HG02623 (cell line): Measurements from ENCODE around the gene SGPP2.
"Not testable (repeated sequence)": the region's sequence is repeated elsewhere in the genome, so short reads cannot be mapped to it uniquely, and the experiment has no call there.

Experiments
- ATAC-seq: cut with Tn5 transposase; IDR thresholded peaks from one replicate; pipeline ENCODE4 v1.9.1; 2021; ENCODE audit warnings: moderate library complexity; ENCODE audit not compliant: unreplicated experiment

Gene SGPP2

GRCh38 chr2:222572264-222572721 lies 147.9 kb downstream of the SGPP2 start:
- ATAC-seq: no peak

GRCh38 chr2:222572751-222573174 lies 148.4 kb downstream of the SGPP2 start:
- no peak for ATAC-seq

GRCh38 chr2:222575618-222576017 lies 151.3 kb downstream of the SGPP2 start:
- ATAC-seq: no peak

GRCh38 chr2:222576171-222577081 lies 152.1 kb downstream of the SGPP2 start:
- ATAC-seq: no peak

GRCh38 chr2:222577341-222577740 lies 153.0 kb downstream of the SGPP2 start:
- no peak for ATAC-seq

GRCh38 chr2:222582928-222583327 lies 158.6 kb downstream of the SGPP2 start:
- no peak for ATAC-seq

- not testable (repeated sequence) for ATAC-seq
Observed at GRCh38 chr2:222584589-222584988, 160.2 kb downstream of the SGPP2 start.

- ATAC-seq: no peak
Observed at GRCh38 chr2:222591661-222592060, 167.3 kb downstream of the SGPP2 start.

- no peak for ATAC-seq
Observed at GRCh38 chr2:222592176-222592575, 167.8 kb downstream of the SGPP2 start.

GRCh38 chr2:222594679-222595078 lies 170.3 kb downstream of the SGPP2 start:
- ATAC-seq: no peak

GRCh38 chr2:222595581-222595980 lies 171.2 kb downstream of the SGPP2 start:
- no peak for ATAC-seq

- ATAC-seq: no peak
Observed at GRCh38 chr2:222598611-222599010, 174.3 kb downstream of the SGPP2 start.

GRCh38 chr2:222603501-222603900 lies 179.2 kb downstream of the SGPP2 start:
- ATAC-seq: no peak

- no peak for ATAC-seq
Observed at GRCh38 chr2:222604749-222605515, 180.6 kb downstream of the SGPP2 start.

- no peak for ATAC-seq
Observed at GRCh38 chr2:222606306-222606705, 182.0 kb downstream of the SGPP2 start.

- no peak for ATAC-seq
Observed at GRCh38 chr2:222608081-222608480, 183.7 kb downstream of the SGPP2 start.

- no peak for ATAC-seq
Observed at GRCh38 chr2:222609381-222609780, 185.0 kb downstream of the SGPP2 start.
